A673 (cell line): ENCODE results near the gene ERF.

Experiments
- CTCF ChIP-seq: fragments of 300-800, 200-600 bp; sonication (generic); conservative IDR thresholded peaks from 2 replicates; pipeline ENCODE4 v1.5.1; 2017; ENCODE audit warnings: low read depth, mild to moderate bottlenecking, antibody characterized with exemption, low read length, moderate library complexity, mixed read lengths
- EZH2 ChIP-seq: fragments of 200-600 bp; sonication (generic); IDR thresholded peaks from 2 replicates; pipeline ENCODE4 v1.6.1; 2017; ENCODE audit warnings: borderline replicate concordance, low read depth, mild to moderate bottlenecking, mixed read lengths, antibody characterized with exemption, low read length; ENCODE audit not compliant: poor library complexity, severe bottlenecking

- TF ChIP-seq CTCF: no peak
- TF ChIP-seq EZH2: no peak
Measured at GRCh38 chr19:42245231-42245630, 9.7 kb downstream of the ERF start.
